ENCODE results near the gene MCRIP2.

The MCRIP2 gene

GRCh38 chr16:616733-617586 lies 24.7 kb upstream of the MCRIP2 start:
- DNase-seq (ENCODE audit: low read depth in 2 of 2, low spot score in 1 of 2), result no peak

GRCh38 chr16:617855-618254 lies 23.8 kb upstream of the MCRIP2 start:
- DNase-seq (ENCODE audit: low read depth in 2 of 2, low spot score in 1 of 2), result no peak

- no peak for DNase-seq (ENCODE audit: low read depth in 2 of 2, low spot score in 1 of 2)
These were observed 22.0 kb upstream of the MCRIP2 start for GRCh38 chr16:619476-620100.

- DNase-seq (ENCODE audit: low read depth in 2 of 2, low spot score in 1 of 2), result no peak
These were observed 20.7 kb upstream of the MCRIP2 start for GRCh38 chr16:620700-621525.

- no peak for DNase-seq (ENCODE audit: low read depth in 2 of 2, low spot score in 1 of 2)
These were observed 20.0 kb upstream of the MCRIP2 start for GRCh38 chr16:621526-622105.

- DNase-seq (ENCODE audit: low read depth in 2 of 2, low spot score in 1 of 2), result no peak
These were observed 18.7 kb upstream of the MCRIP2 start for GRCh38 chr16:622920-623280.

- no peak for DNase-seq (ENCODE audit: low read depth in 2 of 2, low spot score in 1 of 2)
These were observed 17.0 kb upstream of the MCRIP2 start for GRCh38 chr16:624526-625070.

- no peak for DNase-seq (ENCODE audit: low read depth in 2 of 2, low spot score in 1 of 2)
These were observed 16.3 kb upstream of the MCRIP2 start for GRCh38 chr16:625117-625976.

- DNase-seq (ENCODE audit: low read depth in 2 of 2, low spot score in 1 of 2), result no peak
These were observed 15.5 kb upstream of the MCRIP2 start for GRCh38 chr16:625977-626765.

GRCh38 chr16:626787-627453 lies 14.7 kb upstream of the MCRIP2 start:
- DNase-seq (ENCODE audit: low read depth in 2 of 2, low spot score in 1 of 2), result no peak

GRCh38 chr16:627454-628239 lies 14.0 kb upstream of the MCRIP2 start:
- DNase-seq (ENCODE audit: low read depth in 2 of 2, low spot score in 1 of 2), result no peak

GRCh38 chr16:628321-629061 lies 13.1 kb upstream of the MCRIP2 start:
- no peak for DNase-seq (ENCODE audit: low read depth in 2 of 2, low spot score in 1 of 2)

- no peak for DNase-seq (ENCODE audit: low read depth in 2 of 2, low spot score in 1 of 2)
These were observed 12.3 kb upstream of the MCRIP2 start for GRCh38 chr16:629185-629832.

- DNase-seq (ENCODE audit: low read depth in 2 of 2, low spot score in 1 of 2), result no peak
These were observed 11.8 kb upstream of the MCRIP2 start for GRCh38 chr16:629833-630248.

GRCh38 chr16:630249-630814 lies 11.3 kb upstream of the MCRIP2 start:
- no peak for DNase-seq (ENCODE audit: low read depth in 2 of 2, low spot score in 1 of 2)

GRCh38 chr16:630815-631405 lies 10.7 kb upstream of the MCRIP2 start, which contains the start of gene WFIKKN1:
TSS of gene WFIKKN1 (plus strand) at chr16:630985. CDS start at chr16:631254, 269 bp downstream.
- DNase-seq (ENCODE audit: low read depth in 2 of 2, low spot score in 1 of 2), result no peak
